GM06990 (cell line): ENCODE measurements around the gene POLR3GL.

Source experiments
- DNase-seq: peaks from one replicate; pipeline ENCODE4 v3.0.0-alpha.2; 2011; ENCODE audit not compliant: insufficient read length; ENCODE audit errors: extremely low read depth
- H3K27me3 ChIP-seq: replicated peaks from 2 replicates; pipeline ENCODE4 v1.6.0; 2011; ENCODE audit warnings: low read length; ENCODE audit not compliant: control insufficient read depth, insufficient read depth
- H3K36me3 ChIP-seq: 2 replicates; pipeline ENCODE4 v1.5.1; 2011; ENCODE audit warnings: low read length; ENCODE audit not compliant: control insufficient read depth, insufficient read depth
- H3K4me3 ChIP-seq: replicated peaks from 2 replicates; pipeline ENCODE4 v1.5.1; 2011; ENCODE audit warnings: low read depth, mild to moderate bottlenecking, control low read depth, low read length
- TF ChIP-seq, protein P1 (sequence below): IDR thresholded peaks from 2 replicates; pipeline ENCODE4 v1.5.1; 2011; ENCODE audit warnings: low read length, control low read depth, mild to moderate bottlenecking, inconsistent platforms; ENCODE audit not compliant: insufficient read depth, poor library complexity, severe bottlenecking

Gene POLR3GL

GRCh38 chr1:145992958-145993617, 28.6 kb downstream of the POLR3GL start:
- Histone ChIP-seq H3K4me3 (no peak overlapping the region), H3K36me3 (peaks cover 9% of the 10 kb centered on the region), H3K27me3 (no peaks in the 10 kb centered on the region)
- TF ChIP-seq, protein P1, sequence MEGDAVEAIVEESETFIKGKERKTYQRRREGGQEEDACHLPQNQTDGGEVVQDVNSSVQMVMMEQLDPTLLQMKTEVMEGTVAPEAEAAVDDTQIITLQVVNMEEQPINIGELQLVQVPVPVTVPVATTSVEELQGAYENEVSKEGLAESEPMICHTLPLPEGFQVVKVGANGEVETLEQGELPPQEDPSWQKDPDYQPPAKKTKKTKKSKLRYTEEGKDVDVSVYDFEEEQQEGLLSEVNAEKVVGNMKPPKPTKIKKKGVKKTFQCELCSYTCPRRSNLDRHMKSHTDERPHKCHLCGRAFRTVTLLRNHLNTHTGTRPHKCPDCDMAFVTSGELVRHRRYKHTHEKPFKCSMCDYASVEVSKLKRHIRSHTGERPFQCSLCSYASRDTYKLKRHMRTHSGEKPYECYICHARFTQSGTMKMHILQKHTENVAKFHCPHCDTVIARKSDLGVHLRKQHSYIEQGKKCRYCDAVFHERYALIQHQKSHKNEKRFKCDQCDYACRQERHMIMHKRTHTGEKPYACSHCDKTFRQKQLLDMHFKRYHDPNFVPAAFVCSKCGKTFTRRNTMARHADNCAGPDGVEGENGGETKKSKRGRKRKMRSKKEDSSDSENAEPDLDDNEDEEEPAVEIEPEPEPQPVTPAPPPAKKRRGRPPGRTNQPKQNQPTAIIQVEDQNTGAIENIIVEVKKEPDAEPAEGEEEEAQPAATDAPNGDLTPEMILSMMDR: no peak
- DNase-seq: no peak

DNA sequence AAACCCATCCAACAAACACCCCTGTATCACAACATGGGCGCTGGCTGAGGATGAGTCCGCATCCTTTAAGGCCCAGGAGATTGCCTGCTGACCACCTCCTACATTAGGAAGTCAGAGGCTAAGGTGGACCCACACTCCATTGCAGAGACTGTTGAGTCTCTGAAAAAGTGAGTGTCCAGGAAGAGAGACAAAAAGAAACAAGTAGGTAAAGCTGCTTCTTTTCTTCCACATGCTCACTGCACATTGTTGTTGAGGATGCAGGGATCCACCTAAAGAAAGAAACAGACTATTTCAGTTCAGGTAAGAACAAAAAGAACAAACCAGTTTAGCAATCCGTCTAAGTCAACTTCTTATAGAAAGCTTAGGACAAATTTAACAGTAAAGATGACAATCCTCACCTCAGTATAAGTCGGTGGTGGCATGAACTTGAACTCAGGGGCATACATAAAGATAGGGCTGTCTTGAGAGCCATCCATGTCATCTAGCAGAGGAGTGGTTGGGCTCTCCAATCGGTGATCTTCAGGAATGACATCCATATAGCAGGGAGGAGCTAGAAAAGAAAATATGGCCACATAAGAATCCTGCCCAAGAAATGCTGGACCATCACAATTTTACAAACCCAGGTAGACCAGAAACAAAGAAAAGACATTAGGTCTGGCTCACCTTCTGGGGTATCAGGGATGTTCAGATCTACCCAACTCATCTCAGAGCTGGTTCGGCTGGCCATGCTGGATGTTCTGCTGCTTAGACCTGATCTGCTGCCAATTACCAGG, 29.3 kb downstream of the POLR3GL start:
- TF ChIP-seq, protein P1: no peak
- H3K27me3 ChIP-seq: no peaks in the 10 kb centered on the region
- H3K36me3 ChIP-seq: peaks cover 9% of the 10 kb centered on the region
- DNase-seq: no peak
- peak overlapping the region; percentile 68 for H3K4me3 ChIP-seq

GRCh38 chr1:145994391-145995120, 30.1 kb downstream of the POLR3GL start:
- TF ChIP-seq, protein P1: no peak
- DNase-seq: no peak
- Histone ChIP-seq H3K36me3 (peaks cover 9% of the 10 kb centered on the region), H3K4me3 (peak overlapping the region; percentile 68), H3K27me3 (no peaks in the 10 kb centered on the region)

DNA sequence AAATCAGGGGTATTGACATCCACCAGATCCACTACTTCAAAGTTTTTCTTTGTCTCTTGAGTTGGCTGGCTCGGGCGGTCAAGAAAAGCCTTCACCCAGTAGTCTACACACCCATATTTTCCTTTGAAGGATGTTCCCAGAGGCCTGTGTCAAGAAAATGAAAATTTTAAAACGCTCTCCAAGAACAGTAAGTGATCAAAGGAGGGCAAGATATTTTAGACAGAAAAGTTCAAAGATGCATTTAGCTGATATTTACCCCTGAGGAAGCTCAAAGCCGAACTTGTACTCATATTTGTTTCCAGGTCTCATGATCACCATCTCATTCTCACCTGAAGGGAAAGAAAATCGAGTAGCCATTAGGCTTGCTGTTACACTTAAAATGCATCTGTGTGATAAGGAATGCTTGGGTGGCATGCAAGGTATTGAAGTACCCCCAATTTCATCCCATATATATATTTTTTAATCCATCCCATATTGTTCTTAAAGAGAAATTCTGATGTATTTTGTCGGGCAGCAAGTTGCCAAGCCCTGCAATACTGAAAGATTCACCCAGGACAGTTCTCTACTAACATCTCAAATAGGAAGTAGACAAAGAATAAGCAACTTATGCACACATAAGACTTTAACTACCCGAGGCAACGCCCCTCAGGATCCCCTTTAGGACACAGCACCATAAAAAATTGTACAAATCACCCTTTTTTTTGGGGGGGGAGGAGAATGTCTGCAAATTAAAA, 30.8 kb downstream of the POLR3GL start:
- H3K36me3 ChIP-seq: peaks cover 9% of the 10 kb centered on the region
- TF ChIP-seq, protein P1: no peak
- DNase-seq: no peak
- H3K4me3 ChIP-seq: peak overlapping the region; percentile 68
- no peaks in the 10 kb centered on the region for H3K27me3 ChIP-seq

DNA sequence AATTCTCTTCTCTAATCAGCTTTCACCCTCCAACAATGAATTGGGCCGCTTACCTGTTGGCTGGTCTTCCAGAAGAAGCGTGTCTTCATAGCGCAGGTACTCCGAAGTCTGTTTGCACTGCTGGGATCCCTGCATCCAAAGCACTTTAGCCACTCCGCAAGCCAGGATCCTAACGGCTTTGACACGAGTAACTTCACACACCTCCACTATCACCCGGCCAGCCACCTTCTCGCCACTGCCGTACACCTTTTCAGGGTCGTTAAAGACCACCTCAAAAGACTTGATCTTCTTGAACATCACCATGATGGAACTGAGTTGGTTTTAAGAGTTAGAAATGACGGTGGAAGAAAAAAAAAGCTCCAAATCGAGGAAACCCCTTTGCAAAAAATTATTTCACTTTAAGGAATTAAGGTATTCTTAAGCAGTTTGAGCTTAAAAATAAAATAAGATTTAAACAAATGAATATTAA, 31.5 kb downstream of the POLR3GL start:
- Histone ChIP-seq H3K36me3 (peaks cover 9% of the 10 kb centered on the region), H3K4me3 (peak overlapping the region; percentile 68), H3K27me3 (no peaks in the 10 kb centered on the region)
- TF ChIP-seq, protein P1: no peak
- DNase-seq: peak; percentile 18
